Stomach smooth muscle (tissue), 2 donors: ENCODE results near the gene ZNF593OS.

ENCODE experiments used
- H3K27ac ChIP-seq: one replicate; pipeline ENCODE4 v1.7.0; 2013; ENCODE audit warnings: mild to moderate bottlenecking, low read length, inconsistent platforms
- H3K27me3 ChIP-seq, 2 donors: one replicate each; pipeline ENCODE4 v1.7.0; 2013; ENCODE audit warnings: low read length in 2 of 2; ENCODE audit not compliant: insufficient read depth in 2 of 2, control insufficient read depth in 1 of 2
- H3K36me3 ChIP-seq, 2 donors: one replicate each; pipeline ENCODE4 v1.7.0; 2013; ENCODE audit warnings: low read length in 2 of 2; ENCODE audit not compliant: control insufficient read depth in 2 of 2, insufficient read depth in 2 of 2
- H3K4me1 ChIP-seq: one replicate; pipeline ENCODE4 v1.7.0; 2013; ENCODE audit warnings: low read length; ENCODE audit not compliant: control insufficient read depth, insufficient read depth
- H3K4me3 ChIP-seq, 2 donors: one replicate each; pipeline ENCODE4 v1.7.0; 2013; ENCODE audit warnings: low read length in 2 of 2
- H3K9ac ChIP-seq, 2 donors: one replicate each; pipeline ENCODE4 v1.7.0; 2013; ENCODE audit warnings: low read length in 2 of 2, mild to moderate bottlenecking in 1 of 2
- H3K9me3 ChIP-seq, 2 donors: one replicate each; pipeline ENCODE4 v1.7.0; 2013; ENCODE audit warnings: low read length in 2 of 2; ENCODE audit not compliant: control insufficient read depth in 2 of 2
- donor health status: healthy.
- donor health status: Pancreatic carcinoma.

The ZNF593OS gene

GRCh38 chr1:26184086-26184485 is 12.5 kb upstream of the ZNF593OS start:
- no peak overlapping the region for H3K4me3 ChIP-seq
- no peak overlapping the region for H3K27ac ChIP-seq
- no peaks in the 10 kb centered on the region for H3K9me3 ChIP-seq
- H3K36me3 ChIP-seq: no peaks in the 10 kb centered on the region
- H3K4me1 ChIP-seq: no peaks in the 10 kb centered on the region
- no peaks in the 10 kb centered on the region for H3K27me3 ChIP-seq
- no peak overlapping the region for H3K9ac ChIP-seq

- Histone ChIP-seq H3K9me3 (no peaks in the 10 kb centered on the region), H3K36me3 (no peaks in the 10 kb centered on the region), H3K4me1 (no peaks in the 10 kb centered on the region), H3K4me3 (no peak overlapping the region), H3K27ac (no peak overlapping the region), H3K9ac (no peak overlapping the region), H3K27me3 (no peaks in the 10 kb centered on the region)
Measured at GRCh38 chr1:26182383-26182696, 10.7 kb upstream of the ZNF593OS start.

- Histone ChIP-seq H3K27me3 (no peaks in the 10 kb centered on the region), H3K9ac (no peak overlapping the region), H3K4me3 (no peak overlapping the region), H3K27ac (no peak overlapping the region), H3K9me3 (no peaks in the 10 kb centered on the region), H3K4me1 (no peaks in the 10 kb centered on the region), H3K36me3 (no peaks in the 10 kb centered on the region)
Measured at GRCh38 chr1:26181586-26182382, 10.2 kb upstream of the ZNF593OS start.

GRCh38 chr1:26180010-26180506 is 8.4 kb upstream of the ZNF593OS start:
- H3K9ac ChIP-seq: no peak overlapping the region
- H3K4me1 ChIP-seq: no peaks in the 10 kb centered on the region
- H3K36me3 ChIP-seq: no peaks in the 10 kb centered on the region
- H3K27me3 ChIP-seq: no peaks in the 10 kb centered on the region
- no peaks in the 10 kb centered on the region for H3K9me3 ChIP-seq
- no peak overlapping the region for H3K4me3 ChIP-seq
- no peak overlapping the region for H3K27ac ChIP-seq

- Histone ChIP-seq H3K4me3 (no peak within 1 kb of the TSS), H3K27ac (no peak within 1 kb of the TSS), H3K9me3 (no peaks in the 10 kb centered on the region), H3K9ac (no peak within 1 kb of the TSS), H3K27me3 (no peaks in the 10 kb centered on the region), H3K4me1 (no peaks in the 10 kb centered on the region), H3K36me3 (no peaks in the 10 kb centered on the region)
Measured at GRCh38 chr1:26177182-26177684, 5.6 kb upstream of the ZNF593OS start, which contains the start of gene CNKSR1. TSS of gene CNKSR1 (plus strand) at chr1:26177491. CDS start at chr1:26177548, 57 bp downstream.

GRCh38 chr1:26175346-26175745 is 3.7 kb upstream of the ZNF593OS start:
- Histone ChIP-seq H3K27me3 (no peaks in the 10 kb centered on the region), H3K36me3 (peaks cover 0 to 2% of the 10 kb centered on the region in 2 donors), H3K4me1 (peaks cover 11% of the 10 kb centered on the region)

GRCh38 chr1:26170472-26170821 is 1.2 kb downstream of the ZNF593OS start:
- no peaks in the 10 kb centered on the region for H3K9me3 ChIP-seq
- peaks cover 0 to 2% of the 10 kb centered on the region in 2 donors for H3K36me3 ChIP-seq
- H3K4me3 ChIP-seq: peak overlapping the region; percentile 88 to 94
- peaks cover 18% of the 10 kb centered on the region for H3K4me1 ChIP-seq
- H3K27me3 ChIP-seq: no peaks in the 10 kb centered on the region
- H3K27ac ChIP-seq: peak overlapping the region; percentile 64
- peak overlapping the region; percentile 89 to 95 for H3K9ac ChIP-seq

More at GRCh38 chr1:26175346-26175745, 3.7 kb upstream of the ZNF593OS start:
- Histone ChIP-seq H3K9me3 (no peaks in the 10 kb centered on the region), H3K4me3 (no peak overlapping the region), H3K27ac (no peak overlapping the region), H3K9ac (no peak overlapping the region)

- Histone ChIP-seq H3K4me3 (peak within 1 kb of the TSS; percentile 88 to 94), H3K27ac (peak within 1 kb of the TSS; percentile 64), H3K9ac (peak within 1 kb of the TSS; percentile 89 to 95), H3K27me3 (no peaks in the 10 kb centered on the region), H3K9me3 (no peaks in the 10 kb centered on the region), H3K4me1 (peaks cover 18% of the 10 kb centered on the region), H3K36me3 (peaks cover 0 to 2% of the 10 kb centered on the region in 2 donors)
Measured at GRCh38 chr1:26169669-26170471, 1.8 kb downstream of the ZNF593OS start, which contains the start of gene ZNF593. TSS of gene ZNF593 (plus strand) at chr1:26169908. CDS start at chr1:26169984, 76 bp downstream.

- H3K9ac ChIP-seq: peak overlapping the region; percentile 21 to 95
- H3K27ac ChIP-seq: peak overlapping the region; percentile 64
- H3K4me1 ChIP-seq: peaks cover 23% of the 10 kb centered on the region
- peak overlapping the region; percentile 88 to 94 for H3K4me3 ChIP-seq
- H3K9me3 ChIP-seq: no peaks in the 10 kb centered on the region
- H3K27me3 ChIP-seq: no peaks in the 10 kb centered on the region
- peaks cover 0 to 2% of the 10 kb centered on the region in 2 donors for H3K36me3 ChIP-seq
Measured at GRCh38 chr1:26169198-26169554, 2.5 kb downstream of the ZNF593OS start.

GRCh38 chr1:26168410-26169197 is 3.0 kb downstream of the ZNF593OS start, which contains the start of gene C1orf232:
TSS of gene C1orf232 (minus strand) at chr1:26168963. CDS start at chr1:26168499, 464 bp downstream.
- H3K27me3 ChIP-seq: no peaks in the 10 kb centered on the region
- H3K27ac ChIP-seq: peak within 1 kb of the TSS; percentile 64
- H3K4me3 ChIP-seq: peak within 1 kb of the TSS; percentile 88 to 94
- peaks cover 26% of the 10 kb centered on the region for H3K4me1 ChIP-seq
- no peaks in the 10 kb centered on the region for H3K9me3 ChIP-seq
- H3K36me3 ChIP-seq: peaks cover 0 to 2% of the 10 kb centered on the region in 2 donors
- H3K9ac ChIP-seq: peak within 1 kb of the TSS; percentile 89 to 95
